COLO668 (cell line): ENCODE measurements around the gene BMAL2.

ENCODE experiments used
- DNase-seq: peaks from one replicate; lab custom pipeline; 2025; ENCODE audit not compliant: unreplicated experiment; lab: John Stamatoyannopoulos, UW

The BMAL2 gene

GRCh38 chr12:27324530-27324929 lies 8.1 kb upstream of the BMAL2 start:
- no peak for DNase-seq

GRCh38 chr12:27330846-27331245 lies 1.8 kb upstream of the BMAL2 start:
- no peak for DNase-seq

- no peak for DNase-seq
Measured at GRCh38 chr12:27331291-27331926, 1.2 kb upstream of the BMAL2 start.

- no peak for DNase-seq
Measured at GRCh38 chr12:27331927-27332324, 710 bp upstream of the BMAL2 start.

- no peak for DNase-seq
Measured at GRCh38 chr12:27332407-27332713, 276 bp upstream of the BMAL2 start.

GRCh38 chr12:27333403-27334009 lies 870 bp downstream of the BMAL2 start:
- peak; percentile 68 for DNase-seq

- DNase-seq, result no peak
Measured at GRCh38 chr12:27334042-27334720, 1.5 kb downstream of the BMAL2 start.

GRCh38 chr12:27334721-27335082 lies 2.1 kb downstream of the BMAL2 start:
- DNase-seq, result no peak

GRCh38 chr12:27335364-27336281 lies 3.0 kb downstream of the BMAL2 start:
- no peak for DNase-seq

GRCh38 chr12:27336282-27336653 lies 3.6 kb downstream of the BMAL2 start:
- DNase-seq, result no peak

- DNase-seq, result no peak
Measured at GRCh38 chr12:27337376-27337775, 4.7 kb downstream of the BMAL2 start.

GRCh38 chr12:27338473-27338872 lies 5.8 kb downstream of the BMAL2 start:
- DNase-seq, result no peak

- DNase-seq, result no peak
Measured at GRCh38 chr12:27340971-27341370, 8.3 kb downstream of the BMAL2 start.

- DNase-seq, result no peak
Measured at GRCh38 chr12:27342536-27342935, 9.9 kb downstream of the BMAL2 start.

- DNase-seq, result no peak
Measured at GRCh38 chr12:27343255-27344000, 10.8 kb downstream of the BMAL2 start.

GRCh38 chr12:27344246-27344645 lies 11.6 kb downstream of the BMAL2 start:
- no peak for DNase-seq

GRCh38 chr12:27344760-27345159 lies 12.1 kb downstream of the BMAL2 start:
- DNase-seq, result no peak

GRCh38 chr12:27345376-27345775 lies 12.7 kb downstream of the BMAL2 start:
- no peak for DNase-seq

GRCh38 chr12:27347779-27348178 lies 15.1 kb downstream of the BMAL2 start:
- peak; percentile 34 for DNase-seq

- no peak for DNase-seq
Measured at GRCh38 chr12:27351476-27351875, 18.8 kb downstream of the BMAL2 start.

GRCh38 chr12:27355486-27355885 lies 22.9 kb downstream of the BMAL2 start:
- DNase-seq, result no peak
